ENCODE results near the gene SGPL1.

Gene SGPL1

DNA sequence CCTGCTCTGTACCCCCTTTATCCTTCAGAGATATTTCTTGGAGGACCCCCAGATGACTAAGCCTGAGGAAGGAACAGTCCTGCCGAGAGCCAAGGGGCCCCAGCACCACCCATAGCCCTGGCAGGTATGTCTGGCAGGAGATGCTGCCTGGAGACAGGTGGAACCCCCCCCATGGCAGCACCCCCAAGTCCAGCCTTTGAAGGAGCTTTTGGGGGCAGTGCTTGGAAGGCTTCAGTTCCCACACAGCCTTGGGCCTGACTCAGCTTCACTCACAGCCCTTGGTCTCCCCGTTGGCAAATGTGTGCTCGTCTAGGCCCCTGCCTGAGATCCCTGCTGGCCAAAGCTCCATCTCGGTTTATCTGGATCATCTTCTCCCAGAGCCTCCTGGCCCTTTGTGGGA lies 95.6 kb downstream of the SGPL1 start:
- no peaks in the 10 kb centered on the region for H3K27me3 ChIP-seq (ENCODE audit: insufficient read depth, poor library complexity, severe bottlenecking)
- no peak for DNase-seq (ENCODE audit: low read depth in 1 of 2, low spot score in 1 of 2)
- no peak for TF ChIP-seq POLR2AphosphoS5 (IDR thresholded peaks at IDR 0.05; ENCODE audit: low read depth)
- no peak for TF ChIP-seq REST (IDR thresholded peaks at IDR 0.05; ENCODE audit: insufficient replicate concordance, low read depth)
- TF ChIP-seq, protein P1, sequence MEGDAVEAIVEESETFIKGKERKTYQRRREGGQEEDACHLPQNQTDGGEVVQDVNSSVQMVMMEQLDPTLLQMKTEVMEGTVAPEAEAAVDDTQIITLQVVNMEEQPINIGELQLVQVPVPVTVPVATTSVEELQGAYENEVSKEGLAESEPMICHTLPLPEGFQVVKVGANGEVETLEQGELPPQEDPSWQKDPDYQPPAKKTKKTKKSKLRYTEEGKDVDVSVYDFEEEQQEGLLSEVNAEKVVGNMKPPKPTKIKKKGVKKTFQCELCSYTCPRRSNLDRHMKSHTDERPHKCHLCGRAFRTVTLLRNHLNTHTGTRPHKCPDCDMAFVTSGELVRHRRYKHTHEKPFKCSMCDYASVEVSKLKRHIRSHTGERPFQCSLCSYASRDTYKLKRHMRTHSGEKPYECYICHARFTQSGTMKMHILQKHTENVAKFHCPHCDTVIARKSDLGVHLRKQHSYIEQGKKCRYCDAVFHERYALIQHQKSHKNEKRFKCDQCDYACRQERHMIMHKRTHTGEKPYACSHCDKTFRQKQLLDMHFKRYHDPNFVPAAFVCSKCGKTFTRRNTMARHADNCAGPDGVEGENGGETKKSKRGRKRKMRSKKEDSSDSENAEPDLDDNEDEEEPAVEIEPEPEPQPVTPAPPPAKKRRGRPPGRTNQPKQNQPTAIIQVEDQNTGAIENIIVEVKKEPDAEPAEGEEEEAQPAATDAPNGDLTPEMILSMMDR (IDR thresholded peaks at IDR 0.05; ENCODE audit: insufficient read depth, low read length): no peak
- H3K27ac ChIP-seq (replicated peaks): no peak overlapping the region
- H3K4me3 ChIP-seq (replicated peaks; ENCODE audit: insufficient read depth, low read length): no peak overlapping the region

- no peak overlapping the region for H3K4me3 ChIP-seq (replicated peaks; ENCODE audit: insufficient read depth, low read length)
- TF ChIP-seq POLR2AphosphoS5 (IDR thresholded peaks at IDR 0.05; ENCODE audit: low read depth): no peak
- no peak for TF ChIP-seq REST (IDR thresholded peaks at IDR 0.05; ENCODE audit: insufficient replicate concordance, low read depth)
- no peak for TF ChIP-seq GABPA (IDR thresholded peaks at IDR 0.05; ENCODE audit: low read depth)
- TF ChIP-seq, protein P1 (IDR thresholded peaks at IDR 0.05; ENCODE audit: insufficient read depth, low read length): no peak
- TF ChIP-seq SPI1 (IDR thresholded peaks at IDR 0.05; ENCODE audit: borderline replicate concordance, low read depth): no peak
- H3K27ac ChIP-seq (replicated peaks): no peak overlapping the region
- H3K27me3 ChIP-seq (ENCODE audit: insufficient read depth, poor library complexity, severe bottlenecking): no peaks in the 10 kb centered on the region
- no peak for DNase-seq (ENCODE audit: low read depth in 1 of 2, low spot score in 1 of 2)
Observed at GRCh38 chr10:70912556-70912955, 96.8 kb downstream of the SGPL1 start.

DNA sequence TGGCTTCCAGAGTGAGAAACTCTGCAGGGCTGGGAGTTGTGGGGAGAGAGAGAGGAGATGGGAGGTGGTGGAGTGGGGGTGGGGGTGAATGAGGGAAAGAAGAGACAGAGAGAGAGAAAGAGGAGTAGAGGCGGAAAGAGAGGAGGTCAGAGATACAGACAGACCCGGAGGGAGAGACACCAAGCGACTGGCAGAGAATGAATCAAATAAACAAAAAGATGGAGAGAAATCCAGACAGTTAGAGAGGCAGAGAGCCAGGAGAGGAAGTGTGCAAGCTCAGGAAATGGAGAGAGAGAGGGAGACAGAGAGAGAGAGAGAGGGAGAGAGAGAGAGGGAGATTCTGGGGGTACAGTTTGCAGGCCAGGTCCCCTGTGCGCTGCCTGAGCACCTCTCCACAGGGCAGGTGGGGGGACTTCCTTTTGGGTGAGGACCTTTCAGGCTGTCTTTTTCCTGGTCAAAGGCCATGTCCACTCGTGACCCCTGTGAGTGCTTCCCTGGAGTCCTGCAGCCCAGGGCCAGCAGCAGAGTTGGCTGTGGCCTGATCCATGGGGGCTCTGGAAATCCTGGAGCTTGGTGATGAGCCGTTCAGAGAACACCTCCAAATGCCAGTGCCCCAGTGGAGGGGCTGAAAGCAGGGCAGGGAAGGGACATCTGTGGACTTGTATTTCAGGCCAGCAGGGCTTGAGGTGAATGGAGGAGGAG lies 97.6 kb downstream of the SGPL1 start:
- no peak overlapping the region for H3K27ac ChIP-seq (replicated peaks)
- no peak for DNase-seq (ENCODE audit: low read depth in 1 of 2, low spot score in 1 of 2)
- no peaks in the 10 kb centered on the region for H3K27me3 ChIP-seq (ENCODE audit: insufficient read depth, poor library complexity, severe bottlenecking)
- TF ChIP-seq GABPA (IDR thresholded peaks at IDR 0.05; ENCODE audit: low read depth) (no peak), POLR2AphosphoS5 (IDR thresholded peaks at IDR 0.05; ENCODE audit: low read depth) (no peak), REST (IDR thresholded peaks at IDR 0.05; ENCODE audit: insufficient replicate concordance, low read depth) (no peak)
- no peak overlapping the region for H3K4me3 ChIP-seq (replicated peaks; ENCODE audit: insufficient read depth, low read length)
